PC-9 (cell line): ENCODE results near the gene LMNB1. TPM values are rescaled to one million over a fixed set of nuclear protein-coding genes. Genes with fewer than 3 reads are reported as not detected.

ENCODE experiments used
- BruUV-seq: library from RNA; stranded (reverse); fragments of 400-500 nt; replicated peaks from 2 replicates; lab custom pipeline; 2021; lab: Mats Ljungman, UMichigan
- CTCF ChIA-PET: fragments of 300-600 bp; sonication (Branson Sonifier 250); formaldehyde crosslinking; loops from one replicate; lab custom pipeline; 2022; ENCODE audit warnings: antibody characterized with exemption; lab: Charles Lee
- POLR2A ChIA-PET: fragments of 300-600 bp; sonication (Branson Sonifier 250); formaldehyde crosslinking; loops from one replicate; lab custom pipeline; 2022; ENCODE audit warnings: antibody characterized with exemption; ENCODE audit not compliant: unreplicated experiment; lab: Charles Lee
- DNase-seq, 2 experiments: peaks; one replicate each; pipeline versions ENCODE4 v3.0.0 to v3.0.0-alpha.2; 2015 to 2022; ENCODE audit warnings: mixed read lengths in 1 of 2
- H2AFZ ChIP-seq: fragments of 200-600 bp; sonication (generic); 2 replicates; pipeline ENCODE4 v1.8.1; 2017; ENCODE audit warnings: antibody characterized with exemption
- H3F3A ChIP-seq: fragments of 200-600 bp; sonication (generic); 2 replicates; pipeline ENCODE4 v1.8.1; 2017; ENCODE audit warnings: antibody characterized with exemption, mild to moderate bottlenecking, low read depth; ENCODE audit not compliant: insufficient read depth
- H3K27ac ChIP-seq: fragments of 200-600 bp; sonication (generic); 2 replicates; pipeline ENCODE4 v1.6.1; 2016; ENCODE audit warnings: mixed run types
- H3K27me3 ChIP-seq: fragments of 200-600 bp; sonication (generic); 2 replicates; pipeline ENCODE4 v1.6.1; 2016; ENCODE audit warnings: low read depth, mixed run types; ENCODE audit not compliant: insufficient read depth
- H3K36me3 ChIP-seq: fragments of 200-600 bp; sonication (generic); 2 replicates; pipeline ENCODE4 v1.6.1; 2016; ENCODE audit warnings: low read depth, mixed run types
- H3K4me1 ChIP-seq: fragments of 200-600 bp; sonication (generic); replicated peaks from 2 replicates; pipeline ENCODE4 v1.6.1; 2016; ENCODE audit warnings: mixed run types; ENCODE audit not compliant: insufficient read depth
- H3K4me2 ChIP-seq: fragments of 200-600 bp; sonication (generic); 2 replicates; pipeline ENCODE4 v1.6.1; 2017; ENCODE audit warnings: mixed run types
- H3K4me3 ChIP-seq: fragments of 200-600 bp; sonication (generic); 2 replicates; pipeline ENCODE4 v1.6.1; 2016; ENCODE audit warnings: mixed run types
- H3K79me2 ChIP-seq: fragments of 200-600 bp; sonication (generic); 2 replicates; pipeline ENCODE4 v1.6.1; 2017; ENCODE audit warnings: low read depth, mixed run types
- H3K9me2 ChIP-seq: fragments of 200-600 bp; sonication (generic); 2 replicates; pipeline ENCODE4 v1.8.1; 2017; ENCODE audit warnings: mild to moderate bottlenecking; ENCODE audit not compliant: insufficient read depth
- H3K9me3 ChIP-seq: fragments of 200-600 bp; sonication (generic); 2 replicates; pipeline ENCODE4 v1.8.1; 2016; ENCODE audit warnings: low read depth; ENCODE audit not compliant: insufficient read depth
- H4K20me1 ChIP-seq: fragments of 200-600 bp; sonication (generic); 2 replicates; pipeline ENCODE4 v1.8.1; 2017; ENCODE audit not compliant: insufficient read depth
- EZH2 ChIP-seq: fragments of 200-600 bp; sonication (generic); IDR thresholded peaks from 2 replicates; pipeline ENCODE4 v1.8.0; 2017; ENCODE audit warnings: antibody characterized with exemption, low read depth
- intact Hi-C: fragments of 100-400 bp; cut with micrococcal nuclease; formaldehyde crosslinking; loops from one replicate; pipeline ENCODE4 v1.10.0; 2022; ENCODE audit not compliant: unreplicated experiment
- total RNA-seq: library from RNA; stranded (reverse); gene quantifications from 2 replicates; pipeline ENCODE4 v1.2.3, GENCODE V29; 2021
- TF ChIP-seq, protein P1 (sequence below): fragments of 200-600 bp; sonication (generic); conservative IDR thresholded peaks from 2 replicates; pipeline ENCODE4 v1.6.1; 2017; ENCODE audit warnings: mixed run types, antibody characterized with exemption, mild to moderate bottlenecking, moderate library complexity

Gene LMNB1
- total RNA-seq, 1 experiment from 2014 or later = 117 TPM

DNA sequence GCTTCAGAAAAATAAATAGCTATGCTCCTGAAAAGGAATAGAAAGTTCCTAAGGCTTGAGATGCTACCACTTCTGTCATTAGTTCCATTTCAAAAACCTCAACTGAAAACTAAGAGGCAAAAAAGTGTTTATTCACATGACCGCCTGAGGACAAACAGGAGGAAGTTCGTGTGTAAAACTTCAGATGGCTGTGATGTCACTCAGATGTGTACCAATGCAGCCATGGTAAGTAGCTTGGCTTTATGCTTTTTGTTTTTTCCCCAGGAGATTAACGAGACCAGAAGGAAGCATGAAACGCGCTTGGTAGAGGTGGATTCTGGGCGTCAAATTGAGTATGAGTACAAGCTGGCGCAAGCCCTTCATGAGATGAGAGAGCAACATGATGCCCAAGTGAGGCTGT is 33.0 kb downstream of the LMNB1 start:
- intact Hi-C loops = loop anchor here (2.0 to 10.0 kb wide), 2 partner anchors 133 to 265 kb away; no protein-coding TSS in a partner anchor
- POLR2A ChIA-PET = interaction anchor here (0.6 to 0.7 kb wide), 2 partner anchors 10 to 29 kb away, joined by 3 to 8 read pairs; no protein-coding TSS in a partner anchor
- no TSS peak for BruUV-seq
- Histone ChIP-seq H3K9me2 (no peaks in the 10 kb centered on the region), H3K4me1 (peaks cover 8% of the 10 kb centered on the region), H3K27me3 (no peaks in the 10 kb centered on the region), H3K36me3 (peaks cover 5% of the 10 kb centered on the region; the same call in 1 of the 2 replicates), H3K9me3 (no peaks in the 10 kb centered on the region), H4K20me1 (no peaks in the 10 kb centered on the region), H3K27ac (no peak overlapping the region), H3K4me2 (no peak overlapping the region), H3K4me3 (no peak overlapping the region), H3K79me2 (0 out of 2 replicates have a peak, but pooled peaks cover 8% of the 10 kb centered on the region), H2AFZ (no peak overlapping the region), H3F3A (peaks cover 12% of the 10 kb centered on the region; the same call in 1 of the 2 replicates)
- TF ChIP-seq EZH2 = no peak
- TF ChIP-seq, protein P1, sequence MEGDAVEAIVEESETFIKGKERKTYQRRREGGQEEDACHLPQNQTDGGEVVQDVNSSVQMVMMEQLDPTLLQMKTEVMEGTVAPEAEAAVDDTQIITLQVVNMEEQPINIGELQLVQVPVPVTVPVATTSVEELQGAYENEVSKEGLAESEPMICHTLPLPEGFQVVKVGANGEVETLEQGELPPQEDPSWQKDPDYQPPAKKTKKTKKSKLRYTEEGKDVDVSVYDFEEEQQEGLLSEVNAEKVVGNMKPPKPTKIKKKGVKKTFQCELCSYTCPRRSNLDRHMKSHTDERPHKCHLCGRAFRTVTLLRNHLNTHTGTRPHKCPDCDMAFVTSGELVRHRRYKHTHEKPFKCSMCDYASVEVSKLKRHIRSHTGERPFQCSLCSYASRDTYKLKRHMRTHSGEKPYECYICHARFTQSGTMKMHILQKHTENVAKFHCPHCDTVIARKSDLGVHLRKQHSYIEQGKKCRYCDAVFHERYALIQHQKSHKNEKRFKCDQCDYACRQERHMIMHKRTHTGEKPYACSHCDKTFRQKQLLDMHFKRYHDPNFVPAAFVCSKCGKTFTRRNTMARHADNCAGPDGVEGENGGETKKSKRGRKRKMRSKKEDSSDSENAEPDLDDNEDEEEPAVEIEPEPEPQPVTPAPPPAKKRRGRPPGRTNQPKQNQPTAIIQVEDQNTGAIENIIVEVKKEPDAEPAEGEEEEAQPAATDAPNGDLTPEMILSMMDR = no peak
- DNase-seq = no peak
- CTCF ChIA-PET = interaction anchor here (0.6 to 1.2 kb wide), 2 partner anchors 26 to 683 kb away, joined by 3 to 4 read pairs; no protein-coding TSS in a partner anchor

DNA sequence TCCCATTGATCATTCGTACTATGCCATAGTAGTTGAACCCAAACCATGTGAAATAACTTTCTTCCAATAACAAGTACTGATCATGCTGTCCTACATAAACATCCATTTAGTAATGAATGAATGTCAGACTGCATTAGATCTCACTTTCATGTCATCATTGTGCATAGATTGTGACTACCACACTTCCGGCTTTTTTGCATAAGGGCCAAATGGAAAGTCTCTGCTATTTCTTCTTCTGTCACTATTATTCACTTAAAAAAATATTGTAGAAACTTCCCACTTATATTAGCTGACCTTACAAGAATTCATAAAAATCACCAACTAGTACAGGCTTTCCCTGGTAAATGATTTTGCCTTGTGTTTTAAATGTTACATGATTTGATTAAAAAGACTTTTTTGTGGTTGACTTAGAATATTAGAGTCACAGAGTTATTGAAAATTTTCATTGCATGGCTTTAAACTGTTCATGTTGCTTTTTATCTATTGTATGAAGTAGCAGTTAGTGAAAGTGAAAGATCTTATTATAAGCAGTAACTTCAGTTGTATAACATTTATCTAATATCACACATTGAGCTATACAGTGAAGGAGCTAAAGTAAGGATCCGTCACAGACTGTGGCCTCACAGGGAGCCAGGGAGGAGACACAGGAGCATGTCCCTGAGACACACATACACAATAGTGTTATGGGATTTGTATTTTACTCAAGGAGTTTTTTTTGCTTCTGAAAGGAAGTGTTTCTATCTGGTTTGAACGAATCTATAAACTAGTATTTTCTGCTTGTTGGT is 33.9 kb downstream of the LMNB1 start:
- Histone ChIP-seq H3K36me3 (peaks cover 2% of the 10 kb centered on the region; the same call in 1 of the 2 replicates), H2AFZ (no peak overlapping the region), H3K9me2 (no peaks in the 10 kb centered on the region), H3K4me1 (peaks cover 15% of the 10 kb centered on the region), H3F3A (peaks cover 18% of the 10 kb centered on the region; the same call in 1 of the 2 replicates), H3K79me2 (0 out of 2 replicates have a peak, but pooled peaks cover 8% of the 10 kb centered on the region), H4K20me1 (no peaks in the 10 kb centered on the region), H3K27me3 (no peaks in the 10 kb centered on the region), H3K4me3 (no peak overlapping the region), H3K4me2 (no peak overlapping the region), H3K9me3 (no peaks in the 10 kb centered on the region), H3K27ac (no peak overlapping the region)
- DNase-seq = no peak
- no TSS peak for BruUV-seq
- intact Hi-C loops = no loop called here
- ChIA-PET CTCF (no interaction called here), POLR2A (no interaction called here)
- no peak for TF ChIP-seq EZH2
- TF ChIP-seq, protein P1 = no peak

DNA sequence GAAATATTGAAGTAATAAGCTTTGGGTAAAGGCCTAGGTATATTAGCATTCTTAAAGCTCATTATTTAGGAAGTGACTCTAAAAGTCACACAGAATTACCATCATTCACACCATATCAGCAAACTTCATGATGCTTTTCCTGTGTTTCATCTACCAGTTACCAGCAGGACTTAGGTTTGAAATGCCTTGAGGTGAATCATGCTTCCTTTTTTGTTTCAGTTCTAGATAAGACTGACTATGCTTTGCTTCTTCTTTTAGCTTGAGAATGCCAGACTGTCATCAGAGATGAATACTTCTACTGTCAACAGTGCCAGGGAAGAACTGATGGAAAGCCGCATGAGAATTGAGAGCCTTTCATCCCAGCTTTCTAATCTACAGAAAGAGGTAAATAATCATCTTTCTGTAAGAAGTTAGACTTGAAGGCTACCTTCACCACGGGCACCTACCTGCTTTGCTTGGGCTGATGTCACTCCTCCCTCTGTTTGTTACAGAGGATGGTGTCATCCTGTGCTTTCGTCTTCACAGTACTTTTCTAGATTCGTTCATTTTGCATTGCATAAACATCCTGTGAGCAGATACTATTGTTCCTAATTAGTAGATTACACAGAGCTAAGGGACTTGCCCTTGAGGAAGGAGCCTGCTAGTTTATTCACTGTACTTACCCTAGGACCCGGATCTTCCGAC is 34.7 kb downstream of the LMNB1 start:
- no peaks in the 10 kb centered on the region for H3K9me3 ChIP-seq

More for the DNA sequence above, 34.7 kb downstream of the LMNB1 start:
- intact Hi-C loops = no loop called here
- TF ChIP-seq, protein P1 = no peak
- TF ChIP-seq EZH2 = no peak
- H3K4me3 ChIP-seq = no peak overlapping the region
- H3K27me3 ChIP-seq = no peaks in the 10 kb centered on the region
- no peak overlapping the region for H3K27ac ChIP-seq
- peaks cover 18% of the 10 kb centered on the region; the same call in 1 of the 2 replicates for H3F3A ChIP-seq
- H2AFZ ChIP-seq = no peak overlapping the region
- peaks cover 8% of the 10 kb centered on the region; the same call in 1 of the 2 replicates for H3K79me2 ChIP-seq
- ChIA-PET POLR2A (no interaction called here), CTCF (no interaction called here)
- H4K20me1 ChIP-seq = no peaks in the 10 kb centered on the region
- peaks cover 15% of the 10 kb centered on the region for H3K4me1 ChIP-seq
- H3K36me3 ChIP-seq = peaks cover 2% of the 10 kb centered on the region; the same call in 1 of the 2 replicates
- BruUV-seq = no TSS peak
- no peaks in the 10 kb centered on the region for H3K9me2 ChIP-seq
- no peak overlapping the region for H3K4me2 ChIP-seq
- no peak for DNase-seq
